WTC11 (cell line): ENCODE results near the gene MTFP1. TPM values are rescaled to one million over a fixed set of nuclear protein-coding genes. Genes with fewer than 3 reads are reported as not detected.

Source experiments
- ATAC-seq: fragments of 200-7000 bp; cut with Tn5 transposase; 2 replicates; pipeline ENCODE4 v1.10.0; 2021; ENCODE audit warnings: mild to moderate bottlenecking, moderate library complexity
- CTCF ChIA-PET: fragments of 300-600 bp; sonication (Branson Sonifier 250); formaldehyde crosslinking; loops from one replicate; lab custom pipeline; 2021; ENCODE audit warnings: antibody characterized with exemption; lab: Charles Lee
- POLR2A ChIA-PET: fragments of 350-600 bp; sonication (Branson Sonifier 250); formaldehyde crosslinking; loops from one replicate; lab custom pipeline; 2021; ENCODE audit warnings: antibody characterized with exemption; lab: Charles Lee
- DNase-seq: peaks from one replicate; pipeline ENCODE4 v3.0.0; 2021; ENCODE audit warnings: low spot score
- H3K27ac Mint-ChIP-seq: 2 replicates; pipeline ENCODE4 v1.8.0; 2021; ENCODE audit warnings: mixed read lengths
- H3K27me3 Mint-ChIP-seq: 2 replicates; pipeline ENCODE4 v1.8.0; 2021; ENCODE audit warnings: low read depth, mild to moderate bottlenecking, moderate library complexity, mixed read lengths
- H3K36me3 Mint-ChIP-seq: 2 replicates; pipeline ENCODE4 v1.8.0; 2021; ENCODE audit warnings: mixed read lengths
- H3K4me1 Mint-ChIP-seq: 2 replicates; pipeline ENCODE4 v1.8.0; 2022; ENCODE audit warnings: mixed read lengths
- H3K4me3 Mint-ChIP-seq: 2 replicates; pipeline ENCODE4 v1.8.0; 2021; ENCODE audit warnings: mild to moderate bottlenecking, moderate library complexity, mixed read lengths
- H3K9me3 Mint-ChIP-seq: 2 replicates; pipeline ENCODE4 v1.8.0; 2021; ENCODE audit warnings: mixed read lengths
- AR ChIP-seq: fragments of 250-450 bp; sonication (Bioruptor Pico); IDR thresholded peaks from 2 replicates; pipeline ENCODE4 v1.9.0; 2021; ENCODE audit warnings: mild to moderate bottlenecking
- ARID4B ChIP-seq: sonication (generic); formaldehyde crosslinking; IDR thresholded peaks from 2 replicates; pipeline ENCODE4 v1.8.0; 2023; ENCODE audit warnings: missing genetic modification reagents, mild to moderate bottlenecking, borderline replicate concordance
- HMGA2 ChIP-seq: fragments of 250-450 bp; sonication (Bioruptor Pico); IDR thresholded peaks from 2 replicates; pipeline ENCODE4 v1.4.0; 2021; ENCODE audit warnings: mild to moderate bottlenecking, moderate library complexity
- IRF2 ChIP-seq: sonication (generic); formaldehyde crosslinking; IDR thresholded peaks from 2 replicates; pipeline ENCODE4 v1.8.0; 2022; ENCODE audit warnings: low read depth, missing genetic modification reagents, borderline replicate concordance
- MXD4 ChIP-seq: fragments of 250-450 bp; sonication (Bioruptor Pico); IDR thresholded peaks from 2 replicates; pipeline ENCODE4 v1.8.0; 2021; ENCODE audit warnings: mild to moderate bottlenecking, moderate library complexity, borderline replicate concordance
- MYBL2 ChIP-seq: sonication (generic); formaldehyde crosslinking; IDR thresholded peaks from 2 replicates; pipeline ENCODE4 v1.8.1; 2023; ENCODE audit warnings: mild to moderate bottlenecking, moderate library complexity, missing genetic modification reagents
- RELA ChIP-seq: sonication (generic); formaldehyde crosslinking; IDR thresholded peaks from 2 replicates; pipeline ENCODE4 v1.8.1; 2022; ENCODE audit warnings: missing genetic modification reagents, mild to moderate bottlenecking, borderline replicate concordance
- TEAD1 ChIP-seq: sonication (generic); formaldehyde crosslinking; IDR thresholded peaks from 2 replicates; pipeline ENCODE4 v1.8.0; 2022; ENCODE audit warnings: mild to moderate bottlenecking, missing genetic modification reagents
- total RNA-seq: library from RNA; stranded (reverse); gene quantifications from 3 replicates; pipeline ENCODE4 v1.2.3, GENCODE V29; 2021
- TF ChIP-seq, protein P1 (sequence below): sonication (generic); formaldehyde crosslinking; IDR thresholded peaks from 2 replicates; pipeline ENCODE4 v1.8.1; 2023; ENCODE audit warnings: mild to moderate bottlenecking, missing genetic modification reagents
- TF ChIP-seq, protein P2 (sequence below): sonication (generic); formaldehyde crosslinking; IDR thresholded peaks from 2 replicates; pipeline ENCODE4 v1.8.1; 2023; ENCODE audit warnings: mild to moderate bottlenecking, missing genetic modification reagents, borderline replicate concordance
- TF ChIP-seq, protein P3 (sequence below): fragments of 250-450 bp; sonication (Bioruptor Pico); IDR thresholded peaks from 2 replicates; pipeline ENCODE4 v1.8.0; 2021; ENCODE audit warnings: mild to moderate bottlenecking

The MTFP1 gene
- total RNA-seq, 1 experiment from 2014 or later: 75.0 TPM

DNA sequence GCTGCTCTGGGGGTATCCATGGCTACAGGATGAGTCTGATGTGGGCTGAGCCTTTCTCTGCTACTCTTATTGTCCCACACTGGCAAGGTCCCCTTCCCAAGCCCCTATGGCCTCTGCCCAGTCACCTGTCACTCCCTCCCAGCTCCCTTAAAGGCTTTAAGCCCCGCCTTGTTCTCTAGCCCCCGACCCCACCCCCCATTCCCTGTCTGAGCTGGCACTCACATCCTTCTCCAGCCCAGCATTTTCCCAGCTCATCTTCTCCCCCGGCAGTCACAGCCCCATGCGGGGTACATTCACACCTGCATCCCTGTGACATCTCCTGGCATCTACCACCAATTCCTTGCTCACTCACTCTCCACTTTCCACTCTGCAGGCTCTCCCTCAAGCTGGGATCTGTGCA is 4.3 kb downstream of the MTFP1 start:
- H3K27me3 Mint-ChIP-seq: no peaks in the 10 kb centered on the region

More for the DNA sequence above, 4.3 kb downstream of the MTFP1 start:
- DNase-seq (no peak), ATAC-seq (no peak)
- TF ChIP-seq RELA (CRISPR knock-in tag): no peak
- TF ChIP-seq HMGA2 (CRISPR knock-in tag): no peak
- TF ChIP-seq, protein P1, sequence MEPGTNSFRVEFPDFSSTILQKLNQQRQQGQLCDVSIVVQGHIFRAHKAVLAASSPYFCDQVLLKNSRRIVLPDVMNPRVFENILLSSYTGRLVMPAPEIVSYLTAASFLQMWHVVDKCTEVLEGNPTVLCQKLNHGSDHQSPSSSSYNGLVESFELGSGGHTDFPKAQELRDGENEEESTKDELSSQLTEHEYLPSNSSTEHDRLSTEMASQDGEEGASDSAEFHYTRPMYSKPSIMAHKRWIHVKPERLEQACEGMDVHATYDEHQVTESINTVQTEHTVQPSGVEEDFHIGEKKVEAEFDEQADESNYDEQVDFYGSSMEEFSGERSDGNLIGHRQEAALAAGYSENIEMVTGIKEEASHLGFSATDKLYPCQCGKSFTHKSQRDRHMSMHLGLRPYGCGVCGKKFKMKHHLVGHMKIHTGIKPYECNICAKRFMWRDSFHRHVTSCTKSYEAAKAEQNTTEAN: no peak
- no peak for TF ChIP-seq TEAD1
- TF ChIP-seq, protein P2, sequence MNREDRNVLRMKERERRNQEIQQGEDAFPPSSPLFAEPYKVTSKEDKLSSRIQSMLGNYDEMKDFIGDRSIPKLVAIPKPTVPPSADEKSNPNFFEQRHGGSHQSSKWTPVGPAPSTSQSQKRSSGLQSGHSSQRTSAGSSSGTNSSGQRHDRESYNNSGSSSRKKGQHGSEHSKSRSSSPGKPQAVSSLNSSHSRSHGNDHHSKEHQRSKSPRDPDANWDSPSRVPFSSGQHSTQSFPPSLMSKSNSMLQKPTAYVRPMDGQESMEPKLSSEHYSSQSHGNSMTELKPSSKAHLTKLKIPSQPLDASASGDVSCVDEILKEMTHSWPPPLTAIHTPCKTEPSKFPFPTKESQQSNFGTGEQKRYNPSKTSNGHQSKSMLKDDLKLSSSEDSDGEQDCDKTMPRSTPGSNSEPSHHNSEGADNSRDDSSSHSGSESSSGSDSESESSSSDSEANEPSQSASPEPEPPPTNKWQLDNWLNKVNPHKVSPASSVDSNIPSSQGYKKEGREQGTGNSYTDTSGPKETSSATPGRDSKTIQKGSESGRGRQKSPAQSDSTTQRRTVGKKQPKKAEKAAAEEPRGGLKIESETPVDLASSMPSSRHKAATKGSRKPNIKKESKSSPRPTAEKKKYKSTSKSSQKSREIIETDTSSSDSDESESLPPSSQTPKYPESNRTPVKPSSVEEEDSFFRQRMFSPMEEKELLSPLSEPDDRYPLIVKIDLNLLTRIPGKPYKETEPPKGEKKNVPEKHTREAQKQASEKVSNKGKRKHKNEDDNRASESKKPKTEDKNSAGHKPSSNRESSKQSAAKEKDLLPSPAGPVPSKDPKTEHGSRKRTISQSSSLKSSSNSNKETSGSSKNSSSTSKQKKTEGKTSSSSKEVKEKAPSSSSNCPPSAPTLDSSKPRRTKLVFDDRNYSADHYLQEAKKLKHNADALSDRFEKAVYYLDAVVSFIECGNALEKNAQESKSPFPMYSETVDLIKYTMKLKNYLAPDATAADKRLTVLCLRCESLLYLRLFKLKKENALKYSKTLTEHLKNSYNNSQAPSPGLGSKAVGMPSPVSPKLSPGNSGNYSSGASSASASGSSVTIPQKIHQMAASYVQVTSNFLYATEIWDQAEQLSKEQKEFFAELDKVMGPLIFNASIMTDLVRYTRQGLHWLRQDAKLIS (CRISPR knock-in tag): no peak
- no peak for TF ChIP-seq AR (CRISPR knock-in tag)
- no peak for TF ChIP-seq MYBL2
- no peak for TF ChIP-seq IRF2 (CRISPR knock-in tag)
- no peak for TF ChIP-seq MXD4
- TF ChIP-seq, protein P3, sequence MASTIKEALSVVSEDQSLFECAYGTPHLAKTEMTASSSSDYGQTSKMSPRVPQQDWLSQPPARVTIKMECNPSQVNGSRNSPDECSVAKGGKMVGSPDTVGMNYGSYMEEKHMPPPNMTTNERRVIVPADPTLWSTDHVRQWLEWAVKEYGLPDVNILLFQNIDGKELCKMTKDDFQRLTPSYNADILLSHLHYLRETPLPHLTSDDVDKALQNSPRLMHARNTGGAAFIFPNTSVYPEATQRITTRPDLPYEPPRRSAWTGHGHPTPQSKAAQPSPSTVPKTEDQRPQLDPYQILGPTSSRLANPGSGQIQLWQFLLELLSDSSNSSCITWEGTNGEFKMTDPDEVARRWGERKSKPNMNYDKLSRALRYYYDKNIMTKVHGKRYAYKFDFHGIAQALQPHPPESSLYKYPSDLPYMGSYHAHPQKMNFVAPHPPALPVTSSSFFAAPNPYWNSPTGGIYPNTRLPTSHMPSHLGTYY: no peak
- no peak for TF ChIP-seq ARID4B (CRISPR knock-in tag)
- ChIA-PET POLR2A (interaction anchor here (1.6 kb wide), 1 partner anchor 33 kb away, joined by 7 read pairs; the partner anchor contains the start of gene SEC14L2), CTCF (interaction anchor here (0.9 to 3.3 kb wide), 5 partner anchors 14 to 167 kb away, joined by 3 to 19 read pairs (median 4); partner anchors contain the start of gene RNF215)
- Mint-ChIP-seq H3K4me3 (no peak overlapping the region), H3K9me3 (no peaks in the 10 kb centered on the region), H3K4me1 (peaks cover 15% of the 10 kb centered on the region), H3K27ac (peak overlapping the region; percentile 51; the same call in 1 of the 2 replicates), H3K36me3 (peaks cover 16% of the 10 kb centered on the region)
